HG02970 (cell line): ENCODE measurements around the gene ST6GALNAC4.

Experiments used
- ATAC-seq: cut with Tn5 transposase; IDR thresholded peaks from one replicate; pipeline ENCODE4 v1.9.1; 2021; ENCODE audit warnings: mild to moderate bottlenecking, moderate library complexity, moderate number of reproducible peaks; ENCODE audit not compliant: unreplicated experiment, low FRiP score

ST6GALNAC4 gene

GRCh38 chr9:127915801-127916719 is 781 bp downstream of the ST6GALNAC4 start:
- no peak for ATAC-seq

- no peak for ATAC-seq
These were observed 1.5 kb downstream of the ST6GALNAC4 start for GRCh38 chr9:127915325-127915752.

GRCh38 chr9:127913682-127914081 is 3.2 kb downstream of the ST6GALNAC4 start:
- ATAC-seq = no peak

GRCh38 chr9:127912882-127913281 is 4.0 kb downstream of the ST6GALNAC4 start:
- ATAC-seq = no peak

GRCh38 chr9:127912296-127912695 is 4.5 kb downstream of the ST6GALNAC4 start:
- ATAC-seq = no peak

- ATAC-seq = no peak
These were observed 6.1 kb downstream of the ST6GALNAC4 start for GRCh38 chr9:127910613-127911205.

- no peak for ATAC-seq
These were observed 7.0 kb downstream of the ST6GALNAC4 start for GRCh38 chr9:127909839-127910273.

- ATAC-seq = no peak
These were observed 8.2 kb downstream of the ST6GALNAC4 start for GRCh38 chr9:127908660-127908926.

GRCh38 chr9:127907867-127908659 is 8.8 kb downstream of the ST6GALNAC4 start:
- ATAC-seq = no peak

GRCh38 chr9:127905788-127906191 is 11.1 kb downstream of the ST6GALNAC4 start:
- no peak for ATAC-seq

- ATAC-seq = no peak
These were observed 11.7 kb downstream of the ST6GALNAC4 start for GRCh38 chr9:127905004-127905728.

GRCh38 chr9:127904561-127905003 is 12.3 kb downstream of the ST6GALNAC4 start:
- no peak for ATAC-seq

- ATAC-seq = no peak
These were observed 13.0 kb downstream of the ST6GALNAC4 start for GRCh38 chr9:127903557-127904475.

- peak; percentile 65 for ATAC-seq
These were observed 17.5 kb downstream of the ST6GALNAC4 start, which contains the start of gene ST6GALNAC6 for GRCh38 chr9:127899128-127899943. Gene ST6GALNAC6, minus strand, starts transcription at chr9:127899603. Its CDS starts 1,622 bp downstream, at chr9:127897981.

GRCh38 chr9:127898433-127899127 is 18.3 kb downstream of the ST6GALNAC4 start:
- no peak for ATAC-seq

- ATAC-seq = no peak
These were observed 19.6 kb downstream of the ST6GALNAC4 start for GRCh38 chr9:127897193-127897692.

- no peak for ATAC-seq
These were observed 20.2 kb downstream of the ST6GALNAC4 start for GRCh38 chr9:127896395-127897192.
